ENCODE data around the gene ELF3. TPM values are rescaled to one million over a fixed set of nuclear protein-coding genes. Genes with fewer than 3 reads are reported as not detected.
A peak's percentile ranks its signal among the peaks of the same experiment; 100 is the strongest.

Gene ELF3
- total RNA-seq, 3 donors from 2014 or later = 0.87 to 1.4 (median 1.0) TPM

- no peaks in the 10 kb centered on the region for H3K27me3 Mint-ChIP-seq (ENCODE audit: low read depth)
- peaks cover 25% of the 10 kb centered on the region for H3K36me3 Mint-ChIP-seq (ENCODE audit: insufficient read depth)
- ATAC-seq (no peak), DNase-seq (no peak)
- no peak overlapping the region for H3K4me3 Mint-ChIP-seq
- H3K9me3 Mint-ChIP-seq = no peaks in the 10 kb centered on the region
- H3K4me1 Mint-ChIP-seq (ENCODE audit: low read depth) = peaks cover 3% of the 10 kb centered on the region
Measured at GRCh38 chr1:201990427-201990826, 20.0 kb upstream of the ELF3 start.

- H3K27me3 Mint-ChIP-seq (ENCODE audit: low read depth) = no peaks in the 10 kb centered on the region
- H3K36me3 Mint-ChIP-seq (ENCODE audit: insufficient read depth) = peaks cover 47% of the 10 kb centered on the region
- peak; percentile 78 to 89 for ATAC-seq
- H3K9me3 Mint-ChIP-seq = no peaks in the 10 kb centered on the region
- no peak overlapping the region for H3K4me3 Mint-ChIP-seq
- H3K4me1 Mint-ChIP-seq (ENCODE audit: low read depth) = no peaks in the 10 kb centered on the region
- peak; percentile 6 for DNase-seq
Measured at GRCh38 chr1:201999625-202000238, 10.7 kb upstream of the ELF3 start.

- Mint-ChIP-seq H3K36me3 (ENCODE audit: insufficient read depth) (peaks cover 47% of the 10 kb centered on the region), H3K4me1 (ENCODE audit: low read depth) (no peaks in the 10 kb centered on the region), H3K9me3 (no peaks in the 10 kb centered on the region), H3K27me3 (ENCODE audit: low read depth) (no peaks in the 10 kb centered on the region), H3K4me3 (no peak overlapping the region)
- ATAC-seq = no peak
- no peak for DNase-seq
Measured at GRCh38 chr1:202002507-202002906, 7.9 kb upstream of the ELF3 start.

GRCh38 chr1:202004711-202005110 lies 5.7 kb upstream of the ELF3 start:
- Mint-ChIP-seq H3K9me3 (no peaks in the 10 kb centered on the region), H3K27me3 (ENCODE audit: low read depth) (no peaks in the 10 kb centered on the region), H3K4me1 (ENCODE audit: low read depth) (no peaks in the 10 kb centered on the region), H3K4me3 (no peak overlapping the region), H3K36me3 (ENCODE audit: insufficient read depth) (peaks cover 44% of the 10 kb centered on the region)
- ATAC-seq = no peak
- no peak for DNase-seq

- Mint-ChIP-seq H3K9me3 (no peaks in the 10 kb centered on the region), H3K36me3 (ENCODE audit: insufficient read depth) (peaks cover 35% of the 10 kb centered on the region), H3K4me1 (ENCODE audit: low read depth) (no peaks in the 10 kb centered on the region), H3K4me3 (no peak overlapping the region), H3K27me3 (ENCODE audit: low read depth) (no peaks in the 10 kb centered on the region)
- DNase-seq (no peak), ATAC-seq (no peak)
Measured at GRCh38 chr1:202005958-202006357, 4.4 kb upstream of the ELF3 start.

- no peaks in the 10 kb centered on the region for H3K9me3 Mint-ChIP-seq
- H3K4me3 Mint-ChIP-seq = no peak overlapping the region
- no peaks in the 10 kb centered on the region for H3K4me1 Mint-ChIP-seq (ENCODE audit: low read depth)
- H3K27me3 Mint-ChIP-seq (ENCODE audit: low read depth) = no peaks in the 10 kb centered on the region
- H3K36me3 Mint-ChIP-seq (ENCODE audit: insufficient read depth) = peaks cover 32% of the 10 kb centered on the region
- no peak for DNase-seq
- ATAC-seq = no peak
Measured at GRCh38 chr1:202007304-202007703, 3.1 kb upstream of the ELF3 start.

GRCh38 chr1:202007805-202008489 lies 2.4 kb upstream of the ELF3 start:
- Mint-ChIP-seq H3K4me3 (no peak overlapping the region), H3K9me3 (no peaks in the 10 kb centered on the region), H3K27me3 (ENCODE audit: low read depth) (no peaks in the 10 kb centered on the region), H3K36me3 (ENCODE audit: insufficient read depth) (peaks cover 26% of the 10 kb centered on the region), H3K4me1 (ENCODE audit: low read depth) (no peaks in the 10 kb centered on the region)
- no peak for ATAC-seq
- no peak for DNase-seq

GRCh38 chr1:202009326-202010179 lies 834 bp upstream of the ELF3 start:
- peak; percentile 74 to 76 for ATAC-seq
- Mint-ChIP-seq H3K4me3 (no peak overlapping the region), H3K4me1 (ENCODE audit: low read depth) (no peaks in the 10 kb centered on the region), H3K36me3 (ENCODE audit: insufficient read depth) (peaks cover 13% of the 10 kb centered on the region), H3K9me3 (no peaks in the 10 kb centered on the region), H3K27me3 (ENCODE audit: low read depth) (no peaks in the 10 kb centered on the region)
- peak; percentile 52 for DNase-seq

GRCh38 chr1:202011994-202012393 lies 1.6 kb downstream of the ELF3 start:
- DNase-seq (no peak), ATAC-seq (no peak)
- peaks cover 1% of the 10 kb centered on the region for H3K27me3 Mint-ChIP-seq (ENCODE audit: low read depth)

GRCh38 chr1:202012544-202013478 lies 2.4 kb downstream of the ELF3 start:
- DNase-seq (no peak), ATAC-seq (no peak)
- Mint-ChIP-seq H3K36me3 (ENCODE audit: insufficient read depth) (no peaks in the 10 kb centered on the region), H3K4me1 (ENCODE audit: low read depth) (no peaks in the 10 kb centered on the region), H3K9me3 (no peaks in the 10 kb centered on the region), H3K27me3 (ENCODE audit: low read depth) (peaks cover 4% of the 10 kb centered on the region), H3K4me3 (no peak overlapping the region)

More at GRCh38 chr1:202011994-202012393, 1.6 kb downstream of the ELF3 start:
- no peaks in the 10 kb centered on the region for H3K9me3 Mint-ChIP-seq
- no peak overlapping the region for H3K4me3 Mint-ChIP-seq
- no peaks in the 10 kb centered on the region for H3K4me1 Mint-ChIP-seq (ENCODE audit: low read depth)
- H3K36me3 Mint-ChIP-seq (ENCODE audit: insufficient read depth) = no peaks in the 10 kb centered on the region

GRCh38 chr1:202013603-202014002 lies 3.2 kb downstream of the ELF3 start:
- no peak overlapping the region for H3K4me3 Mint-ChIP-seq
- no peaks in the 10 kb centered on the region for H3K4me1 Mint-ChIP-seq (ENCODE audit: low read depth)
- H3K36me3 Mint-ChIP-seq (ENCODE audit: insufficient read depth) = no peaks in the 10 kb centered on the region
- no peaks in the 10 kb centered on the region for H3K9me3 Mint-ChIP-seq
- peaks cover 4% of the 10 kb centered on the region for H3K27me3 Mint-ChIP-seq (ENCODE audit: low read depth)
- ATAC-seq = no peak
- no peak for DNase-seq

- no peak for DNase-seq
- H3K4me3 Mint-ChIP-seq = no peak overlapping the region
- H3K9me3 Mint-ChIP-seq = no peaks in the 10 kb centered on the region
- peaks cover 9% of the 10 kb centered on the region for H3K27me3 Mint-ChIP-seq (ENCODE audit: low read depth)
- no peaks in the 10 kb centered on the region for H3K36me3 Mint-ChIP-seq (ENCODE audit: insufficient read depth)
- no peaks in the 10 kb centered on the region for H3K4me1 Mint-ChIP-seq (ENCODE audit: low read depth)
- no peak for ATAC-seq
Measured at GRCh38 chr1:202014060-202014459, 3.7 kb downstream of the ELF3 start.

GRCh38 chr1:202014915-202015661 lies 4.7 kb downstream of the ELF3 start:
- Mint-ChIP-seq H3K4me1 (ENCODE audit: low read depth) (no peaks in the 10 kb centered on the region), H3K27me3 (ENCODE audit: low read depth) (peaks cover 9% of the 10 kb centered on the region), H3K36me3 (ENCODE audit: insufficient read depth) (no peaks in the 10 kb centered on the region), H3K9me3 (no peaks in the 10 kb centered on the region), H3K4me3 (no peak overlapping the region)
- DNase-seq (no peak), ATAC-seq (no peak)

All from activated T-cell treated with anti-CD3 and anti-CD28 coated beads, Interleukin-2, amount 50 U/mL, for 4 hours (primary cell).